HCT116 (cell line): ENCODE data around the gene SPON1.

ENCODE experiments used
- CEBPB ChIP-seq: IDR thresholded peaks from 2 replicates; pipeline ENCODE4 v1.6.1; 2012; ENCODE audit warnings: low read depth
- EZH2 ChIP-seq: fragments of 200-600 bp; sonication (generic); IDR thresholded peaks from 2 replicates; pipeline ENCODE4 v1.6.1; 2017; ENCODE audit warnings: antibody characterized with exemption, mixed run types
- FOSL1 ChIP-seq: IDR thresholded peaks from 2 replicates; pipeline ENCODE4 v1.6.1; 2012; ENCODE audit warnings: low read depth
- POLR2A ChIP-seq: IDR thresholded peaks from 2 replicates; pipeline ENCODE4 v1.7.0; 2011; ENCODE audit warnings: borderline replicate concordance; ENCODE audit not compliant: insufficient read depth, insufficient read length; ENCODE audit errors: extremely low read depth
- POLR2AphosphoS5 ChIP-seq: IDR thresholded peaks from 2 replicates; pipeline ENCODE4 v1.6.1; 2011; ENCODE audit warnings: mild to moderate bottlenecking, low read depth, low read length, moderate library complexity
- TF ChIP-seq, protein P1 (sequence below), 3 experiments: fragments of 200-600 bp in 1 of 3; sonication (generic) in 1 of 3; IDR thresholded peaks in 2 of 3; conservative IDR thresholded peaks in 1 of 3; 2 replicates each; pipeline ENCODE4 v1.5.1; 2012 to 2017; ENCODE audit warnings: low read depth in 2 of 3, low read length in 2 of 3, antibody characterized with exemption in 1 of 3, borderline replicate concordance in 1 of 3, control low read depth in 1 of 3, mild to moderate bottlenecking in 1 of 3, mixed read lengths in 1 of 3, mixed run types in 1 of 3, moderate library complexity in 1 of 3; ENCODE audit not compliant: insufficient read depth in 1 of 3
- TF ChIP-seq, protein P2 (sequence below): IDR thresholded peaks from 2 replicates; pipeline ENCODE4 v1.6.1; 2012

DNA sequence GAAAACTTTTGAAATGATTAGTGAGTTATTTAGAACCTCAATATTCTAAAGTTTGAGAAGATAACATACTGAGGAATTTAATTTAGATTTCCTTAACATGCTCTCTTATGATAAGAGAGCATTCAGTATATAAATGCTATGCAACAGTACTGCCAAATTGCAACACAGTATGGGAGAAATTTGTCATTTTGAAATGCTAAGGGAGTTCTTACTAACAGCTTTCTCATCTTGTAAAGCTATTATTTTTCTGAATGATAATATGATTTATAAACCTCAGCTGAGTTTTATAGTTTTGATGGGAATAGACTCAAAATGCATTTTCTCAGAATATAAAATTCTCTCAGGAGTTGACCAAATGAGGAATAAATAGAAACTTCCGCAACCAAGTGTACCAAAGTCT lies 108.4 kb downstream of the SPON1 start:
- TF ChIP-seq, protein P1, sequence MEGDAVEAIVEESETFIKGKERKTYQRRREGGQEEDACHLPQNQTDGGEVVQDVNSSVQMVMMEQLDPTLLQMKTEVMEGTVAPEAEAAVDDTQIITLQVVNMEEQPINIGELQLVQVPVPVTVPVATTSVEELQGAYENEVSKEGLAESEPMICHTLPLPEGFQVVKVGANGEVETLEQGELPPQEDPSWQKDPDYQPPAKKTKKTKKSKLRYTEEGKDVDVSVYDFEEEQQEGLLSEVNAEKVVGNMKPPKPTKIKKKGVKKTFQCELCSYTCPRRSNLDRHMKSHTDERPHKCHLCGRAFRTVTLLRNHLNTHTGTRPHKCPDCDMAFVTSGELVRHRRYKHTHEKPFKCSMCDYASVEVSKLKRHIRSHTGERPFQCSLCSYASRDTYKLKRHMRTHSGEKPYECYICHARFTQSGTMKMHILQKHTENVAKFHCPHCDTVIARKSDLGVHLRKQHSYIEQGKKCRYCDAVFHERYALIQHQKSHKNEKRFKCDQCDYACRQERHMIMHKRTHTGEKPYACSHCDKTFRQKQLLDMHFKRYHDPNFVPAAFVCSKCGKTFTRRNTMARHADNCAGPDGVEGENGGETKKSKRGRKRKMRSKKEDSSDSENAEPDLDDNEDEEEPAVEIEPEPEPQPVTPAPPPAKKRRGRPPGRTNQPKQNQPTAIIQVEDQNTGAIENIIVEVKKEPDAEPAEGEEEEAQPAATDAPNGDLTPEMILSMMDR (IDR thresholded peaks at IDR 0.05 in 2 of 3, conservative IDR thresholded peaks at IDR 0.05 in 1 of 3; ENCODE audit: borderline replicate concordance in 1 of 3, insufficient read depth in 1 of 3, low read depth in 2 of 3, low read length in 2 of 3): no peak
- TF ChIP-seq, protein P2, sequence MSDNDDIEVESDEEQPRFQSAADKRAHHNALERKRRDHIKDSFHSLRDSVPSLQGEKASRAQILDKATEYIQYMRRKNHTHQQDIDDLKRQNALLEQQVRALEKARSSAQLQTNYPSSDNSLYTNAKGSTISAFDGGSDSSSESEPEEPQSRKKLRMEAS: no peak
- TF ChIP-seq POLR2A (no peak), CEBPB (no peak), EZH2 (no peak), POLR2AphosphoS5 (no peak), FOSL1 (no peak)
